ENCODE data around the gene APOF. TPM values are rescaled to one million over a fixed set of nuclear protein-coding genes. Genes with fewer than 3 reads are reported as not detected.

Gene APOF
- total and polyA plus RNA-seq, 2 of the 8 experiments (the other 6 are each of a cell fraction or from before 2014, with no cell fraction given): not detected

GRCh38 chr12:56333679-56334489 lies 28.8 kb downstream of the APOF start, which contains the start of gene PAN2 (continued):
- TF ChIP-seq SIX5 (IDR thresholded peaks at IDR 0.05; ENCODE audit: low read depth, low read length): no peak
- peak; percentile 55; the same call in 1 of the 2 replicates for TF ChIP-seq MAX (IDR thresholded peaks at IDR 0.05)
- no peak for TF ChIP-seq GABPA (IDR thresholded peaks at IDR 0.05; ENCODE audit: borderline replicate concordance, insufficient read depth, low read length)
- no peak for TF ChIP-seq MAFK (IDR thresholded peaks at IDR 0.05; ENCODE audit: low read depth, low read length)
- TF ChIP-seq JUN (IDR thresholded peaks at IDR 0.05; ENCODE audit: low read depth, low read length): no peak
- TF ChIP-seq ZNF274 (IDR thresholded peaks at IDR 0.05; ENCODE audit: borderline replicate concordance, extremely low read depth, low read length): no peak
- no peak for TF ChIP-seq ATF2 (IDR thresholded peaks at IDR 0.05; ENCODE audit: low read length)
- TF ChIP-seq EGR1 (IDR thresholded peaks at IDR 0.05; ENCODE audit: borderline replicate concordance, low read depth, low read length): no peak
- peak; percentile 71 for TF ChIP-seq CHD2 (IDR thresholded peaks at IDR 0.05; ENCODE audit: low read length)
- TF ChIP-seq HDAC6 (IDR thresholded peaks at IDR 0.05; ENCODE audit: low read depth, low read length): no peak
- TF ChIP-seq RNF2 (IDR thresholded peaks at IDR 0.05; ENCODE audit: borderline replicate concordance, low read depth, low read length, missing control alignments, poor library complexity, severe bottlenecking): no peak
- TF ChIP-seq PHF8 (conservative IDR thresholded peaks at IDR 0.05; ENCODE audit: low read depth, low read length): peak; percentile 71; the same call in 1 of the 2 replicates
- TF ChIP-seq SIN3A (conservative IDR thresholded peaks at IDR 0.05 in 1 of 2, IDR thresholded peaks at IDR 0.05 in 1 of 2; ENCODE audit: low read depth in 1 of 2, low read length in 2 of 2): no peak; a peak in 1 of 4 replicates
- no peak for TF ChIP-seq NANOG (IDR thresholded peaks at IDR 0.05; ENCODE audit: insufficient read depth, low read depth, low read length, poor library complexity, severe bottlenecking)
